ENCODE results near the gene SMG5. TPM values are rescaled to one million over a fixed set of nuclear protein-coding genes. Genes with fewer than 3 reads are reported as not detected.

SMG5 gene
- total RNA-seq, 1 donor from 2014 or later: 57.4 TPM

- no peak for FAIRE-seq
- TF ChIP-seq, protein P1, sequence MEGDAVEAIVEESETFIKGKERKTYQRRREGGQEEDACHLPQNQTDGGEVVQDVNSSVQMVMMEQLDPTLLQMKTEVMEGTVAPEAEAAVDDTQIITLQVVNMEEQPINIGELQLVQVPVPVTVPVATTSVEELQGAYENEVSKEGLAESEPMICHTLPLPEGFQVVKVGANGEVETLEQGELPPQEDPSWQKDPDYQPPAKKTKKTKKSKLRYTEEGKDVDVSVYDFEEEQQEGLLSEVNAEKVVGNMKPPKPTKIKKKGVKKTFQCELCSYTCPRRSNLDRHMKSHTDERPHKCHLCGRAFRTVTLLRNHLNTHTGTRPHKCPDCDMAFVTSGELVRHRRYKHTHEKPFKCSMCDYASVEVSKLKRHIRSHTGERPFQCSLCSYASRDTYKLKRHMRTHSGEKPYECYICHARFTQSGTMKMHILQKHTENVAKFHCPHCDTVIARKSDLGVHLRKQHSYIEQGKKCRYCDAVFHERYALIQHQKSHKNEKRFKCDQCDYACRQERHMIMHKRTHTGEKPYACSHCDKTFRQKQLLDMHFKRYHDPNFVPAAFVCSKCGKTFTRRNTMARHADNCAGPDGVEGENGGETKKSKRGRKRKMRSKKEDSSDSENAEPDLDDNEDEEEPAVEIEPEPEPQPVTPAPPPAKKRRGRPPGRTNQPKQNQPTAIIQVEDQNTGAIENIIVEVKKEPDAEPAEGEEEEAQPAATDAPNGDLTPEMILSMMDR (IDR thresholded peaks at IDR 0.05; ENCODE audit: insufficient read depth, low read length, severe bottlenecking): no peak
These were observed 50.3 kb downstream of the SMG5 start for GRCh38 chr1:156232201-156232894.

DNA sequence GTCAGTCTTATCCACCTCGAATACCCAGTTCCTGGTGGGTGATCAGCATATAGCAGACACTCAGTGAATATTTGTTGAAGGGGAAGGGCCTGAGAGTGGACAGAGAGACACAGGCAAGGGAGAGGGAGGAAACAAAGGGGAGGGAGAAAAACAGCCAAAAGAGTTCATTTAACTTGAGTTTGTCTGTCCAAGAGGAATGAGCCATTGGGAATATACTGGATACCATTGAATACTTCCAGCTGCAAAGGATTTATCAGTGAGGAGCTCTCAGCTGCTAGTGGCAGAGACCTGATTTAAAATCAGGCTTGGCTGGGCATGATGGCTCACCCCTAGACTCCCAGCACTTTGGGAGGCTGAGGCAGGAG is 52.2 kb downstream of the SMG5 start:
- H3K27me3 ChIP-seq (ENCODE audit: control insufficient read depth, insufficient read depth, low read length): no peaks in the 10 kb centered on the region
- TF ChIP-seq, protein P1 (IDR thresholded peaks at IDR 0.05; ENCODE audit: insufficient read depth, low read length, severe bottlenecking): no peak
- no peak for DNase-seq (ENCODE audit: low read depth)
- no peak for FAIRE-seq
- H3K36me3 ChIP-seq (ENCODE audit: control insufficient read depth, insufficient read depth, low read length): peaks cover 11% of the 10 kb centered on the region
- no peak overlapping the region for H3K4me3 ChIP-seq (ENCODE audit: low read depth, low read length)

More at GRCh38 chr1:156232201-156232894, 50.3 kb downstream of the SMG5 start:
- no peak for DNase-seq (ENCODE audit: low read depth)
- peaks cover 13% of the 10 kb centered on the region for H3K36me3 ChIP-seq (ENCODE audit: control insufficient read depth, insufficient read depth, low read length)
- H3K27me3 ChIP-seq (ENCODE audit: control insufficient read depth, insufficient read depth, low read length): no peaks in the 10 kb centered on the region
- no peak overlapping the region for H3K4me3 ChIP-seq (ENCODE audit: low read depth, low read length)

- H3K27me3 ChIP-seq (ENCODE audit: control insufficient read depth, insufficient read depth, low read length): no peaks in the 10 kb centered on the region
- no peak overlapping the region for H3K4me3 ChIP-seq (ENCODE audit: low read depth, low read length)
- no peak for FAIRE-seq
- TF ChIP-seq, protein P1 (IDR thresholded peaks at IDR 0.05; ENCODE audit: insufficient read depth, low read length, severe bottlenecking): no peak
- H3K36me3 ChIP-seq (ENCODE audit: control insufficient read depth, insufficient read depth, low read length): peaks cover 11% of the 10 kb centered on the region
- DNase-seq (ENCODE audit: low read depth): no peak
These were observed 52.7 kb downstream of the SMG5 start for GRCh38 chr1:156229809-156230472.

GRCh38 chr1:156228501-156228900 is 54.1 kb downstream of the SMG5 start:
- no peak for FAIRE-seq
- peaks cover 7% of the 10 kb centered on the region for H3K36me3 ChIP-seq (ENCODE audit: control insufficient read depth, insufficient read depth, low read length)
- TF ChIP-seq, protein P1 (IDR thresholded peaks at IDR 0.05; ENCODE audit: insufficient read depth, low read length, severe bottlenecking): no peak

GRCh38 chr1:156226782-156227181 is 55.8 kb downstream of the SMG5 start:
- FAIRE-seq: no peak
- DNase-seq (ENCODE audit: low read depth): no peak
- Histone ChIP-seq H3K36me3 (ENCODE audit: control insufficient read depth, insufficient read depth, low read length) (peaks cover 7% of the 10 kb centered on the region), H3K4me3 (ENCODE audit: low read depth, low read length) (no peak overlapping the region), H3K27me3 (ENCODE audit: control insufficient read depth, insufficient read depth, low read length) (no peaks in the 10 kb centered on the region)
- TF ChIP-seq, protein P1 (IDR thresholded peaks at IDR 0.05; ENCODE audit: insufficient read depth, low read length, severe bottlenecking): no peak

More at GRCh38 chr1:156228501-156228900, 54.1 kb downstream of the SMG5 start:
- no peak for DNase-seq (ENCODE audit: low read depth)
- Histone ChIP-seq H3K4me3 (ENCODE audit: low read depth, low read length) (no peak overlapping the region), H3K27me3 (ENCODE audit: control insufficient read depth, insufficient read depth, low read length) (no peaks in the 10 kb centered on the region)
